NCI-H146 treated with DMSO at 0.1 percent for 48 hours (cell line): Measurements from ENCODE around the gene KCND3.

Experiments
- DNase-seq: peaks from one replicate; lab custom pipeline; 2025; ENCODE audit not compliant: unreplicated experiment; lab: John Stamatoyannopoulos, UW

Gene KCND3

GRCh38 chr1:111733992-111734341 is 255.5 kb downstream of the KCND3 start:
- DNase-seq, result no peak

- no peak for DNase-seq
These were observed 256.1 kb downstream of the KCND3 start for GRCh38 chr1:111733183-111733991.

- DNase-seq, result no peak
These were observed 256.8 kb downstream of the KCND3 start for GRCh38 chr1:111732718-111733117.

GRCh38 chr1:111731956-111732355 is 257.5 kb downstream of the KCND3 start:
- DNase-seq, result no peak

DNA sequence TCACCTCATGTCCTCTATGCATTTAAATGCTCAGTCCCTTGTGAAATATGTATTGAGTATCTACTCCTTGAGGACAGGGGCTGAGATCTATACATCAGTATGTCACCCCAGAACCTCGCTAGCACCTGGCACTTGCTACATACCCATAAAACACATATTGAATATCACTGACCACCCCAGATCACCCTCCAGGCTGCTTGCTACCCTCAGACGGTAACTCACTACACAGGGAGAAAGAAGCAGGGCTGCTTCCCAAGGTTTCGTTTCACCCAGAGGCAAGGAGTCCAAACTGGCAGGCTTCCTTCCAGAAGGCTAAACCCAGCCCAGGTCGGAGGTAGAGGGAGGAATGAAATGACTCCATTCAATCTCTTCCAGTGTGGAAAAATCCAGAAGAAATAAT is 258.8 kb downstream of the KCND3 start:
- no peak for DNase-seq

GRCh38 chr1:111729946-111730681 is 259.4 kb downstream of the KCND3 start:
- DNase-seq, result no peak

DNA sequence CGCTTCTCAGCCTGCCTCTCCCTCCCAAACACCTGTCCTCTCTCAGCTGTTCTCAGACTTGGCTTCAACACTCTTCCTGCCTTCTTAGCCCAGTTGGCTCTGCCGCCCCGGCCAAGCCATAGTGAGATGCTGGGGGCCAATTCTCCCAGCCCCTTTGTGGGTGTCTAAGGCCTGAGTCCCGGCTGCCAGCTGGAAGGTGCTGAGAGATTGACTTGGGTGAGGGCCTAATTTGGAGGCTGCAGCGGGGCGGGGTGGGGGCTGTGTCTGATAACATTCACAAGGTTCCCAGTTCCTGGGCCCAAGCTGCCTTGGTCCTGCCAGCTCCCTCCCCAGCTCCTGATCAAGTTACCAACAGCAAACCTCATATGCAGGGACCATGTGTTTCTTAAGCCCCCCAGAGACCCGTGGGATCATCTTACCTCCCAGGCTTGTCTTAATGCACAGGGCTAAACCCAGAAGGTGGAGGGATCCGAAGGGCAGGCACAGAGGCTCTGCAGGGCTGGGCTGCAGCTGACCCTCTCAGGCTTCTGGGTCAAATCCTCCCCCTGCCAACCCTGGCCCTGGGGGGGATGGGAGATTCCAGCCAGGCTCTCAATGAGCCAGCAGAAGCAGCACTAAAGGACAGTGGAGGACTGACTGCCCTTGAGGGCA is 260.1 kb downstream of the KCND3 start:
- no peak for DNase-seq

DNA sequence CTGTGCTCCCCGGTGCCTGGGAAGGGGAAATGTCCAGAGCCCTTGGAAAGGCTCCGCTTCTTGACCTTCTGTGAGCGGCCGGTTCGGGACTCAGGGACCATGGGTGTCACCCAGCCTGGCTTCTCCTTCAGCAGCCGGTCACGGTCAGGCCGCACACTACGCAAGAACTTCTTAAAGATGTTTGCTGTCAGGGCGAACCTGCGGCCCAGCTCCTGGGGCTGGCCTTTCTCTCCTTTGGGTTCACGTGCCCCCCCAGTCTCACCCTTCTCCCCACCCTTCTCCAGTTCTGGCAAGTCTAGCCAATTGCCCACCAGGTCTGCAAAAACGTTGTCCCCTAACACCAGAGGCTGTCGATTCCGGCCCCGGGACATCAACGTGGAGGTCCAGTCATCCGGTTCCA is 262.4 kb downstream of the KCND3 start:
- DNase-seq, result no peak

DNA sequence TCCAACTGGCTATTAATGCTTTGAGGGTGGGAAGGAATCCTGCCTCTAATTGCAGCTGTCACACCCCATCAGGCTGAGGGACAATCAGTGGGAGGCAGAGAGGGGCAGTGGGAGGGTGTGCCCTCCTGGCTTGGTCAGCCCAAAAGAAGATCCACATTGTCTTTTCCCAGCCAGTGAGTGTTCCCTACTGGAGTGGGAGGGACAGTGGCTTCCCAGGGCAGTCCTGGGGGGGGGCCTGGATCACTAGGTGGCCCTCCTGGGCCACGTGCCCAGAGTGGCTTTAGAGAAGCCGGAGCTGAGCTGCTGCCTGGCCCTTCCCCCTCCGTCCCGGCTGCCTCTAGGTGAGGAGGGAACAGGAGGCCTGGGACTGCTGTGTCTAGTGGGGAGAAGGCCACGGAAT is 264.3 kb downstream of the KCND3 start:
- no peak for DNase-seq

DNA sequence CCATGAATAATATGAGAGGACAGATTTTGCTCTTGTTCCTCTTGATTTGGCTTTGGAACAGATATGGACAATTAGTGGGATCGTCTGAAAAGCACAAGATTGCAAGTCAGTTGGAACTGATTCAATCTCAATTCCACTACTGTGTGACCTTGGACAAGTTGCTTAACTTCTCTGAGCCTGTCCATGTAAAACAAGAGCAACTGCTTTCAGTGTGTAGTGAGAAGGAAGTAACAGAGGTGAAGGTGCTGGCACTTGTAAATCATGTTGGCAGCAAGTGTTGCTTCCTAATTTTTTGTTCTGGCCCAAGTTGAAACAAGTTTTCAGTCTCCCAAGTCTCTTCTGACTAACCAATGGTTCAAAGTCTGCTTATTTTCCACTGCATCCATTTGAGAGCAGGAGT is 265.6 kb downstream of the KCND3 start:
- DNase-seq, result no peak

- DNase-seq, result no peak
These were observed 266.2 kb downstream of the KCND3 start for GRCh38 chr1:111723091-111723806.

GRCh38 chr1:111720977-111721786 is 268.3 kb downstream of the KCND3 start:
- no peak for DNase-seq
